ENCODE measurements around the gene MMRN2. TPM values are rescaled to one million over a fixed set of nuclear protein-coding genes. Genes with fewer than 3 reads are reported as not detected.

MMRN2 gene
- polyA plus RNA-seq, 1 of the 3 experiments (the other 2 are of a cell fraction): 0.05 TPM

DNA sequence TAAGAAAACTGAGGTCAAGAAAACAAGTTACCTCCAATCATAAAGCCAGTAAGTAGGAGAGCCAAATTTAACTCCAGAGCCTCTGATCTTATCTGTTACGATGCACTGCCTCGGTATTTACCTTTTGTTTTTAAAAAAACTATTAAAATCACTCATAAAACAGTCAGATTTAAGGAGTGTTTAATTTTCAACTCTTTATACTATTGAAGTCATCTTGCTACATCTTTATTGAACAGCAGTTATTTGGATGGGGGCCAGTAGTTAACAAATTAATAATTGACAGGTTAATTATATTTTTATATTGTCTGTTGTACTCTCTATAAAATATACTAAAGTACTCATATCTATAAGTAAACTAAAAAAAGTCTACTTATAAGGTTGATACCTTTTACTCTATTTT lies 35.5 kb upstream of the MMRN2 start:
- H3K9ac ChIP-seq: no peak overlapping the region
- H3K4me2 ChIP-seq: no peak overlapping the region
- H3K9me2 ChIP-seq: no peaks in the 10 kb centered on the region
- no peak overlapping the region for H2AFZ ChIP-seq (ENCODE audit: low read depth)
- H3K79me2 ChIP-seq (ENCODE audit: insufficient read depth): no peaks in the 10 kb centered on the region
- H4K20me1 ChIP-seq (ENCODE audit: insufficient read depth): no peaks in the 10 kb centered on the region
- no peaks in the 10 kb centered on the region for H3K9me3 ChIP-seq
- ChIA-PET CTCF (interaction anchor here (1.4 kb wide), 1 partner anchor 9 kb away, joined by 4 read pairs; no protein-coding TSS in a partner anchor), POLR2A (no interaction called here)
- H3K36me3 ChIP-seq (replicated peaks in 1 of 2; ENCODE audit: control insufficient read depth in 1 of 2, insufficient read depth in 2 of 2, low read length in 1 of 2): no peaks in the 10 kb centered on the region
- no peak for TF ChIP-seq FOSL2 (IDR thresholded peaks at IDR 0.05; ENCODE audit: borderline replicate concordance, low read depth)
- TF ChIP-seq RCOR1 (IDR thresholded peaks at IDR 0.05; ENCODE audit: low read length): no peak
- TF ChIP-seq RAD21 (IDR thresholded peaks at IDR 0.05; ENCODE audit: low read length): no peak
- TF ChIP-seq TAF1 (IDR thresholded peaks at IDR 0.05; ENCODE audit: borderline replicate concordance, low read depth, low read length): no peak
- no peak for TF ChIP-seq RXRA (IDR thresholded peaks at IDR 0.05; ENCODE audit: borderline replicate concordance, low read depth)
- no peak for TF ChIP-seq TCF12 (IDR thresholded peaks at IDR 0.05)
- no peak for TF ChIP-seq POLR2AphosphoS5 (IDR thresholded peaks at IDR 0.05; ENCODE audit: low read depth, low read length)
- TF ChIP-seq SIN3A (IDR thresholded peaks at IDR 0.05; ENCODE audit: borderline replicate concordance, low read depth, low read length): no peak
- TF ChIP-seq, protein P1, sequence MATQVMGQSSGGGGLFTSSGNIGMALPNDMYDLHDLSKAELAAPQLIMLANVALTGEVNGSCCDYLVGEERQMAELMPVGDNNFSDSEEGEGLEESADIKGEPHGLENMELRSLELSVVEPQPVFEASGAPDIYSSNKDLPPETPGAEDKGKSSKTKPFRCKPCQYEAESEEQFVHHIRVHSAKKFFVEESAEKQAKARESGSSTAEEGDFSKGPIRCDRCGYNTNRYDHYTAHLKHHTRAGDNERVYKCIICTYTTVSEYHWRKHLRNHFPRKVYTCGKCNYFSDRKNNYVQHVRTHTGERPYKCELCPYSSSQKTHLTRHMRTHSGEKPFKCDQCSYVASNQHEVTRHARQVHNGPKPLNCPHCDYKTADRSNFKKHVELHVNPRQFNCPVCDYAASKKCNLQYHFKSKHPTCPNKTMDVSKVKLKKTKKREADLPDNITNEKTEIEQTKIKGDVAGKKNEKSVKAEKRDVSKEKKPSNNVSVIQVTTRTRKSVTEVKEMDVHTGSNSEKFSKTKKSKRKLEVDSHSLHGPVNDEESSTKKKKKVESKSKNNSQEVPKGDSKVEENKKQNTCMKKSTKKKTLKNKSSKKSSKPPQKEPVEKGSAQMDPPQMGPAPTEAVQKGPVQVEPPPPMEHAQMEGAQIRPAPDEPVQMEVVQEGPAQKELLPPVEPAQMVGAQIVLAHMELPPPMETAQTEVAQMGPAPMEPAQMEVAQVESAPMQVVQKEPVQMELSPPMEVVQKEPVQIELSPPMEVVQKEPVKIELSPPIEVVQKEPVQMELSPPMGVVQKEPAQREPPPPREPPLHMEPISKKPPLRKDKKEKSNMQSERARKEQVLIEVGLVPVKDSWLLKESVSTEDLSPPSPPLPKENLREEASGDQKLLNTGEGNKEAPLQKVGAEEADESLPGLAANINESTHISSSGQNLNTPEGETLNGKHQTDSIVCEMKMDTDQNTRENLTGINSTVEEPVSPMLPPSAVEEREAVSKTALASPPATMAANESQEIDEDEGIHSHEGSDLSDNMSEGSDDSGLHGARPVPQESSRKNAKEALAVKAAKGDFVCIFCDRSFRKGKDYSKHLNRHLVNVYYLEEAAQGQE (IDR thresholded peaks at IDR 0.05; ENCODE audit: low read depth, low read length): no peak
- no peak for TF ChIP-seq CHD2 (IDR thresholded peaks at IDR 0.05; ENCODE audit: low read length, partially characterized antibody)
- TF ChIP-seq GABPA (IDR thresholded peaks at IDR 0.05; ENCODE audit: low read depth): no peak
- TF ChIP-seq CTCF (IDR thresholded peaks at IDR 0.05): no peak
- TF ChIP-seq EZH2phosphoT487 (IDR thresholded peaks at IDR 0.05; ENCODE audit: borderline replicate concordance, low read depth): no peak
- no peak for TF ChIP-seq NFIC (IDR thresholded peaks at IDR 0.05; ENCODE audit: borderline replicate concordance)
- TF ChIP-seq MAX (IDR thresholded peaks at IDR 0.05; ENCODE audit: low read depth): no peak
- TF ChIP-seq EP300 (IDR thresholded peaks at IDR 0.05; ENCODE audit: borderline replicate concordance in 1 of 2, low read depth in 1 of 2, low read length in 1 of 2): no peak
- H3F3A ChIP-seq (replicated peaks; ENCODE audit: insufficient read depth): no peaks in the 10 kb centered on the region
- H3K27me3 ChIP-seq (ENCODE audit: insufficient read depth): no peaks in the 10 kb centered on the region
- WGBS (ENCODE audit: low lambda C conversion rate): 93% methylated on average over 2 of the region's 2 CpGs
- no peaks in the 10 kb centered on the region for H3K4me1 ChIP-seq (ENCODE audit: control insufficient read depth in 1 of 2, insufficient read depth in 2 of 2, low read depth in 1 of 2, low read length in 1 of 2)
- no peak for DNase-seq
- H3K4me3 ChIP-seq (ENCODE audit: low read depth in 2 of 2, low read length in 1 of 2): no peak overlapping the region
- no peak overlapping the region for H3K27ac ChIP-seq (ENCODE audit: low read depth in 2 of 2, low read length in 1 of 2)
